GM19452 (cell line): Measurements from ENCODE around the gene INHBC.
"Not testable (repeated sequence)": the region's sequence is repeated elsewhere in the genome, so short reads cannot be mapped to it uniquely, and the experiment has no call there.

Experiments
- ATAC-seq: cut with Tn5 transposase; IDR thresholded peaks from one replicate; pipeline ENCODE4 v1.9.1; 2021; ENCODE audit not compliant: unreplicated experiment

Gene INHBC

DNA sequence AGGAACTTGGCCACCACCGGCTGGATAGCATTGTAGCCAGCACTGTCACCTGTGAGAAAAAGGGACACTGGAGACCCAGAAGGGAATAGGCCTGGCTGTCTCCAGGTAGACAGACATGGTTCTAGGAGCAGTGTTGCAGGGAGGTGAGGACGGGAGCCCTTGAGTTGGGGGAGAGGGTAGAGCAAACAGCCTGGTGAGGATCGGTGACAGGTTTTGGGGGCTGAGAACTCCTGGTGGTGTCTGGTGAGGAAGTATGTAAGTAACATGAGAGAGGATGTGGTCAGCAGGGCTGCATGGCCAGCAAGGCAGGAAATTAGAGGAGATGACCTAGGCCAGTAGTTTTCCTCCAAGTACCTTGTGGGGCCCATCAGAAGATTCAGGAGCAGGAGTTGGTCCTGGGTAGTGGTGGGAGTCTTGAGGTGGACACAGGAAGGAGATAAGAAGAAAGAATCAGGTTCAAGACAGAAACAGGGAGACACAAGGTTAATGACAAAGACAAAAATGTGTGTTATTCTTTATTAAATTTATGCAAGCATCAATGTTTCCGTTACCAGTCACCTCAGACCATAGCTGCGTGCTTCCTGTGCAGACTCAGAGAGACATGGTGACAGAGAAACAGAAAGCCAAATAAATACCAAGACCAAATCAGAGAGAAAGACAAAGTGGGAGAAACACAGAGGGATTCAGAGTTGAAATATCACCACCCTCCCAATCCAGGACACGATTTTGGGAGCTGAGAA is 45.0 kb downstream of the INHBC start, which contains the start of gene ARHGAP9:
ARHGAP9 (minus strand) TSS at position 491 of the 740 bp plus-strand sequence; CDS start at position 31, 460 bp downstream.
- peak; percentile 45 for ATAC-seq

DNA sequence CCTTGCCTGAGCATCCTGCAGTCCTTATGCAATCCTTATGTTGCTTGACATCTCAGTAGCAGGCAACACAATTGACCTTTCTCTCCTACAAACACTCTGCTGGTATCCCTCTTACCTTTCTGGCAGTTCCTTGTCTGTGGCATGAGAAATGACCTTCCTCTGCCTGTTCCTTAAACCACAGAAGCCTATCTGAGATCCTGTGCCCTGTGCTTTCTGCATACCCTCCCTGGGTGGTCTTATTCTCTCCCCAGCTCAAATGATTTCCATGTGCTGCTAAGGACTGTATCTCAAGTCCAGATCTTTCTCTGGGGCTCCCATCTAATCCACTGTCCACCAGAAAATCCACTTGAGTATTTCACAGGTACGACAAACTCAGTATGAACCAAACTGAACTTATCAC is 47.1 kb downstream of the INHBC start:
- no peak for ATAC-seq

DNA sequence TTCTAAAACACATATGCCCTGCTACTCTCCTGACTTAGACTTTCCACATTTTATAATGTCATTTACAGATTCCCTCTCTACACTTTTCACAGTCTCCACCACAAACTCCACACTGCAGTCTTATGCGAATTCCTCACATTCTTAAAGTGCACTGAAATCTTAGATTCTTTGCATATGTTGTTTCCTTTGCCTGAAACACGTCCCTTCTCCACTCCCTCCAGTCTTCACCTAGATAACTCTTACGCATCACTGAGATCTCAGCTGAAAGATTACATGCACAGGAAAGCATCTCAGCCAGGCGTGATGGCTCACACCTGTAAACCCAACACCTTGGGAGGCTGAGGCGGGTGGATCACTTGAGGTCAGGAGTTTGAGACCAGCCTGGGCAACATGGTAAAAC is 48.9 kb downstream of the INHBC start:
- ATAC-seq: no peak

DNA sequence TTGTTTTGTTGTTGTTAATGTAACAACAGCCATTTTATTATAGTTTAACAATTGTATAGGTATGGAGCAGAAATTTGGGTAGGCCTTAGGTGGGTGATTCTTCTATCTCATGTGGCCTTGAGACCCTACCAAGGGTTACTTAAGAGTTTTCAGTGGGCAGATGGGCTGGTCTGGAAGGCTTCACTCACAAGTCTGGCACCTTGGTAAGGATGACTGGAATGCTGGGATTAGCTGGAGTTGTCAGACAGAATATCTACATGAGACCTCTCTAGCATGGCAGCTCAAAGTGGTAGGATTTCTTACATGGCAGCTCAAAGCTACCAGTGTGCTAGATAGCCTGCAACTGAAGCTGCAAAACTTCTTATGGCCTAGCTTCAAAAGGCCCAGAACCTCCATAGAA is 51.1 kb downstream of the INHBC start:
- ATAC-seq: no peak

DNA sequence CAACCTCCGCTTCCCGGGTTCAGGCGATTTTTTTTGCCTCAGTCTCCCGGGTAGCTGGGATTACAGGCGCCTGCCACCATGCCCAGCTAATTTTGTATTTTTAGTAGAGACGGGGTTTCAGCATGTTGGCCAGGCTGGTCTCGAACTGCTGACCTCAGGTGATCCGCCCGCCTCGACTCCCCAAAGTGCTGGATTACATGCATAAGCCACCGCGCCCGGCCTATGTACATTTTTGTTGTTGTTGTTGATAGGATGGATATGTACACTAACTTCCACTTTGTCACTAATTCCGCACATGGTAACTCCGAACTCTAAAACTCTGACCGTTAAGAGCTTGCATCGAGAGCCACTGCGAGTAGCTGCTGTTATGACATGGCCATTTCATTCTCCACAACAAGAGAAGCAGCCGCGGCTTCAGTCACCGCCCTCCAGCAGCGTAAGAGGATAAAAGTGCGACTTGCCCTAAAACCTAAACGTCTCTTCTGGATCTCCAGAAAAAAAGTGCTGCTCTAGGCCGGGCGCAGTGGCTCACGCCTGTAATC is 52.5 kb downstream of the INHBC start:
- ATAC-seq: no peak

DNA sequence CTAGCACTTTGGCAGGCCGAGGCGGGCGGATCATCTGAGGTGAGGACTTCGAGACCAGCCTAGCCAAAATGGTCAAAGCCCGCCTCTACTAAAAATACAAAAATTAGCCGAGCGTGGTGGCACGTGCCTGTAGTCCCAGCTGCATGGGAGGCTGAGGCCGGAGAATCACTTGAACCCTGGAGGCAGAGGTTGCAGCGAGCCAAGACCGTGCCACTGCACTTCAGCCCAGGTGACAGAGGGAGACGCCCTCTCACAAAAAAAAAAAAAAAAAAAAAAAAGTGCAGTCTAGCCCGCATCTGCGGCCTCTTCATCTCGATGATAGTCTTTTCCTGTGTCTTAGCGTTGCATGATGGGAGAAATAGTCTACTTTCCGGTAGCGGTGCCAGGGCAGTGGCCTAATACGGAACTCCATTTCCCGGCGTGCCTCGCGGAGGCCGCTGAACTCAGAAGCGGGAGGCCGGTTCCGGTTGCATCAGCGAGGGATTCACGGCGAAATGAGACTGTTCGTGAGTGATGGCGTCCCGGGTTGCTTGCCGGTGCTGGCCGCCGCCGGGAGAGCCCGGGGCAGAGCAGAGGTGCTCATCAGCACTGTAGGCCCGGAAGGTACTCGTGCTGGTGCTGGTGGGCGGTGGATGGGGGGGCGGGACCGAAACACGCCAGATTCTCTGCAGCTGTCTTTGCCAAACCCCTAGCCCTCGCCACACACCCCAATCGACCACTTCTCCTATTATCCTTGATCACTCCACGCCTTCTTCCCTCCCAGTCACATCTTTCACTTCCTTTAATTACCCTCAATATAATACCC is 53.2 kb downstream of the INHBC start, which contains the start of gene MARS1:
MARS1 (plus strand) TSS at position 472 of the 805 bp plus-strand sequence; CDS start at position 495, 23 bp downstream.
- ATAC-seq: peak; percentile 94

DNA sequence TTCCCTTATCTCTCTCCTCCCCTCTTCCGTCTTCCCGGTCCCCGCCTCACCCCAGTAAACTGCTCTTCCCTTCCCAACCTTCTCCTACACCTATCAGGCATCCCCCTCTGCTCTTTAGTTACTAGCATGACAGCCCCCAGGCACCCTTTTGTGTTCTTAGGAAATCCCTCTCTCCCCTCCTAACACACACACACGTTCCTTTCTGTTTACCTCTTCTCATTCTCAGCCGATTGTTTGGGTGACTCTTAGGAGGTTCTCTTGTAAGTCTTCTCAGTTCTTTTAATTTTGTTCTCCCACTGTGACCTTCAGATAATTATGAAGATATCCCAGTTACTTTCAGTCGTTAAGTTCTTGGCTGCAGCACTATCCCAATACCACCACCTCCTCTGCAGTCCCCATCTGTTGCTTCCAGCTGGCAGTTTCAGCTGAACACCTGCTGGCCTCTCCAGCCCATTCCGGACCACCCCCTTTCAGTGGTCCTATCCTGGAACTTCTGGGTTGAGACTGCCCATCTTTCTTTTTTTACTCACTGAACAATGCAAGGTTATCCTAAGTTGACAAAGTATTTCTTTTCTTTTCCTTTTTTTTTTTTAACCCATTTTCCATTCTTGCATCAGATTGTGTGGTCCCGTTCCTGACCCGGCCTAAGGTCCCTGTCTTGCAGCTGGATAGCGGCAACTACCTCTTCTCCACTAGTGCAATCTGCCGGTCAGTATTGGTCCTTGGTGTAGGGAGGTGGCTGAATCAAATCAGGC is 54.0 kb downstream of the INHBC start:
- ATAC-seq: no peak

DNA sequence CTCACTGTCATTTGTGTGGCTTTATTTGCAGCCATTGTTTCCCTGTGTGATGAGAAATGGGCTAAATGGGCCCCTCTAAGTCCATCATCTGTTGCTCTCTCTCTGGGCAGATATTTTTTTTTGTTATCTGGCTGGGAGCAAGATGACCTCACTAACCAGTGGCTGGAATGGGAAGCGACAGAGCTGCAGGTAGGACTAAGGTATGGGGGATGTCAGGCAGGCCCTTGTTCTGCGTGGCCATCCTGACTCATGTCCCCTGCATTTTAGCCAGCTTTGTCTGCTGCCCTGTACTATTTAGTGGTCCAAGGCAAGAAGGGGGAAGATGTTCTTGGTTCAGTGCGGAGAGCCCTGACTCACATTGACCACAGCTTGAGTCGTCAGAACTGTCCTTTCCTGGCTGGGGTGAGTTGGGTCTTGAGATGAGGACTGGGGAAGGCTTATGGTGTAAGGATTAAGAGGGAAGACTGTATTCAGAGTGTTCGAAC is 54.6 kb downstream of the INHBC start:
- ATAC-seq: no peak

DNA sequence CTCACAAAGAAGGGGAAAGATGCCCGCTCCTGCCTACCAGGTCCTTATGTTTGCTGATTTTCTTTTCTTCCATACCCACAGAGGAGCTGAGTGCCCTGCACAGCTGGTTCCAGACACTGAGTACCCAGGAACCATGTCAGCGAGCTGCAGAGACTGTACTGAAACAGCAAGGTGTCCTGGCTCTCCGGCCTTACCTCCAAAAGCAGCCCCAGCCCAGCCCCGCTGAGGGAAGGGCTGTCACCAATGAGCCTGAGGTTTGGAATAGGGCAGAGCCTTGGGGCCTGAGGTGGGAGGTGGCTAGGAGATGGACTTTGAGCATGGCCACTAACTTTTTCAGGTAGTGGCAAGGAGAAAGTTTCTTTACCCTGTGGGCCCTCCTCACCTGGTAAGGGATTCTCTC is 55.5 kb downstream of the INHBC start:
- no peak for ATAC-seq

DNA sequence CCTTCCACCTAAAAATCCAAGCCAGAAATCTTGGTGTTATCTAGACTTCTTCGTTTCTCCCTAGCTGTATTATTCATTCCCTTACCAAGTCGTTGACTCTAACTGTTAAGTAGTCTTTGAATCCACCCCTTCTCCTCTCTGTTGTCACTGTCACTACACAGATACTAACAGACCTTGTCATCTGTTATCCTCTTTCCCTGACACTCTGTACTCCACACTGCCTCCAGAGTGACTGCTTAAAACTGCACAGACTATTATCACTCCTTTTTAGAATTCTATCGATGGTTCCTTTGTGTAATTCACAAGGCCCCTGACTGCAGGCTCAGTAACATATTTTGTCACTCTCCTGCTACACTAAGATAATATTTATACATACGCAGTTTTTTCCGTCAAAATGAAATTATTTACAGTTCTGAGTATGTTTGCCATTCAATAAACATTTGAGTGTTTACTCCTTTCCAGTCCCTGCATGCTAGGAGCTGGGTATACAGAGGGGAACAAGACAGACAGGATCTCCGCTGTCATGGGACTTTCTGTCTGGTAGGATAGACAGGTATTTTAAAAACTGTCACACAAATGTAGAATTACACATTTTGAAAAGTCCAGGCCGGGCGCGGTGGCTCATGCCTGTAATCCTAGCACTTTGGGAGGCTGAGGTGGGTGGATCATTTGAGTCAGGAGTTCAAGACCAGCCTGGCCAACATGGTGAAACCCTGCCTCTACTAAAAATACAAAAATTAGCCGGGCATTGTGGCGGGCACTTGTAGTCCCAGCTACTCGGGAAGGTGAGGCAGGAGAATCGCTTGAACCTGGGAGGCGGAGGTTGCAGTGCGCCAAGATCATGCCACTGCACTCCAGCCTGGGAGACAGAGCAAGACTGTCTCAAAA is 57.1 kb downstream of the INHBC start:
- no peak for ATAC-seq

DNA sequence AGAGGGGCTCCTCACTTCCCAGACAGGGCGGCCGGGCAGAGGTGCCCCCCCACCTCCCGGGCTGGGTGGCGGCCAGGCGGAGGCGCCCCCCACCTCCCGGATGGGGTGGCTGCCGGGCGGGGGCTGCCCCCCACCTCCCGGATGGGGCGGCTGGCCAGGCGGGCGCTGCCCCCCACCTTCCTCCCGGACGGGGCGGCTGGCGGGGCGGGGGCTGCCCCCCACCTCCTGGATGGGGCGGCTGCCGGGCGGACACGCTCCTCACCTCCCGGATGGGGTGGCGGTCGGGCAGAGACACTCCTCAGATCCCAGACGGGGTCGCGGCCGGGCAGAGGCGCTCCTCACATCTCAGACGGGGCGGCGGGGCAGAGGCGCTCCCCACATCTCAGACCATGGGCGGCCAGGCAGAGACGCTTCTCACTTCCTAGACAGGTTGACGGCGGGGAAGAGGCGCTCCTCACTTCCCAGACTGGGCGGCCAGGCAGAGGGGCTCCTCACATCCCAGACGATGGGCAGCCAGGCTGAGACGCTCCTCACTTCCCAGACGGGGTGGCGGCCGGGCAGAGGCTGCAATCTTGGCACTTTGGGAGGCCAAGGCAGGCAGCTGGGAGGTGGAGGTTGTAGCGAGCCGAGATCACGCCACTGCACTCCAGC is 60.6 kb downstream of the INHBC start:
- ATAC-seq: not testable (repeated sequence)

DNA sequence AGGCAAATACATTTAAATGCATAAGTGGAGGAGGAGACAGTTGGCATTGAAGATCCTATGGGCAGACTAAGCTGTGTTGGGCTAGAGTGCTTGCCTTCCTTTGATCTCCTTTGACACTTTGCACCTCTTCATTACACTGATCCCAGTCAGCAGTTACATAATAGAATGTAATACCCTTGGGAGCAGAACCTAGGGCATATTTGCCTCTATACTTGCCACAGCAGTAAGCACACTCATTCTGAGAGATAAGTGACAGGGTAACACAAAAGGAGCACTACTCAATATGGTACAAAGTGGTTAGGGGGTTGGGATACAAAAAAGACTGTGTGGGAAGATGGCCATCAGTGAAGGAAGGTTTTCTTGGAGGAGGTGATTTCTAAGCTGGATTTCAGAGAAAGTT is 62.2 kb downstream of the INHBC start:
- ATAC-seq: no peak

DNA sequence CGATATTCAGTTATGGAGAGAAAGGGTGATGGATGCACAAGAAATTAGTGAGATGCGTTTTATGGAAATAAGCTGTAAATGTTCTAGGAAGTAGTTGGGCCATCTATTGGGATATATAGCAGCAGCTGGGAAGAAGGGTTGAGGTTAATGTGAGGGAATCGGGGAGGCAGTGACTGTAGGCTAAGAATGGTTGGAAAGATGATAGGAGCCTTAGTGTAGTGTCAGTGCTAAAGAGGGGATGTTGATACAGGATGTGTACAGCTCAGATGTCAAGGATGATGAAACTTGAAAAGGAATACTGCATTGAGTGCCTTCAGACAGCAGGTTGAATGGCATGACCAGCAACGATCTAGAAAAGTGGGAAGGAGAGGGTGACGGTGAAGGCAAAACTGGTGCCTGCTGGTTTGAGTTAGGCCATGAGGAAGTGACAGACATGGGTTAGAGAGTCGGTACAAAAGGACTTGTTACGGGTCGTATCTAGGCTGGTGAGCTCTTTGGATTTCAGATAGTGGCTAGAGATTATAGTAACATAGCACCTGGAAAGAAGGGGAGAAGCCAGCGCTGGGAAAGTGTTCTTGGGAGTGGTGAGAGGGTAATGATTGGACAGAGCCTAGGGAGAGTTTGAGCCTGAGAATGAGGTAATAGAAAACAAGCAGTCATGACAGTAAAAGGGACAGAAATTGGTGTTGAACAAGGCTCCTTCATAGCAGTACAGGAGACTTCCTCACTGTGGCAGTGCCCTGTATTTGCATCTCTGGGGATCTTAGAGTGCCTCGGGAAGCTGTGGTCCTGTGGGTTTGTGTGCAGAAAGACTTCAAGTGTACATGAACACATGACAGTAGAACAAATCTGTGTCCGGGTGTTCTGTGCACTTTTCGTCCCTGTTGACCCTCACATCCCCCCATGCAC is 62.9 kb downstream of the INHBC start:
- no peak for ATAC-seq

DNA sequence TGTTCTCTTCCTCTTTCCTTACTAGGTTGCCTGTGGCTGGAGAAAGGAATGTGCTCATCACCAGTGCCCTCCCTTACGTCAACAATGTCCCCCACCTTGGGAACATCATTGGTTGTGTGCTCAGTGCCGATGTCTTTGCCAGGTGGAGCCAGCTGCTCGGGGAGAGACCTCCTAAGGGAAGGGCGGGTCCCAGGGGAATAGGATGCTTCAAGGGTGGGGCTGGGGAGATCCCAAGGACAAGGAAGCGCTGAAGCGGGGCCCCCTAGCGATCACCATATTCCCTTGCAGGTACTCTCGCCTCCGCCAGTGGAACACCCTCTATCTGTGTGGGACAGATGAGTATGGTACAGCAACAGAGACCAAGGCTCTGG is 63.5 kb downstream of the INHBC start:
- no peak for ATAC-seq

DNA sequence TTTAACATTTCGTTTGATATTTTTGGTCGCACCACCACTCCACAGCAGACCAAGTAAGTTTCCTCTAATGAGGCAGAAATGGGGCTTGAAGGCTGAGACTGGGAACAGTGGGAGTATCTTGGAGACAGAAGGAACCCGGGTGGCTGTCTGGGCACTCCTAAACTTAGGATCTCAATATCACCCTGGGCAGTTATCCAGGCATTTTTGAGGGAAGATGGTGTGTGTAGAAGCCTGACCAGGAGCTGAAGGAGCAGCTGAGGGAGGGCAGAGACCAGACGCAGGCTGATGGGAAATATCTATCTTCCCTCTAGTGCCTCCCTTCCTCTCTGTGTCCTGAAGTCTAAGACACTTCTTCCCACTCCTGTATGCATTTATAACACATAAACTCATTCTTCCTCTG is 64.0 kb downstream of the INHBC start:
- ATAC-seq: no peak

DNA sequence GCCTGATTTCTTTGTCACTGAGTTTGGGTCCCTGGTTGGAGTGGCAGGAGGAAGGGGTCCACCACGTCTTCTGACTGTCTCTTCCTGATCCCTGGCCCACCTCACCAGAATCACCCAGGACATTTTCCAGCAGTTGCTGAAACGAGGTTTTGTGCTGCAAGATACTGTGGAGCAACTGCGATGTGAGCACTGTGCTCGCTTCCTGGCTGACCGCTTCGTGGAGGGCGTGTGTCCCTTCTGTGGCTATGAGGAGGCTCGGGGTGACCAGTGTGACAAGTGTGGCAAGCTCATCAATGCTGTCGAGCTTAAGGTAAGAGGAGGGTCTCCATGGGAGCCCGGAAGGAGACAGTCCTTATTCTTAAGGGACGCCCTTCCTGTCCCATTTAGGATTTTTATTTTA is 65.6 kb downstream of the INHBC start:
- ATAC-seq: no peak
